Activated naive CD8-positive, alpha-beta T cell treated with anti-CD3 and anti-CD28 coated beads, Interleukin-2, amount 50 U/mL, for 16 hours (primary cell): ENCODE measurements around the gene GATAD2B.
"Not testable (repeated sequence)": the region's sequence is repeated elsewhere in the genome, so short reads cannot be mapped to it uniquely, and the experiment has no call there.

ENCODE experiments used
- DNase-seq: peaks from one replicate; pipeline ENCODE4 v3.0.0-alpha.2; 2020; ENCODE audit warnings: low read depth, low spot score

GATAD2B gene

GRCh38 chr1:153840774-153841173 lies 82.0 kb downstream of the GATAD2B start:
- DNase-seq = not testable (repeated sequence)

- DNase-seq = not testable (repeated sequence)
Observed at GRCh38 chr1:153833968-153834367, 88.8 kb downstream of the GATAD2B start.

- DNase-seq = no peak
Observed at GRCh38 chr1:153833171-153833570, 89.6 kb downstream of the GATAD2B start.

GRCh38 chr1:153832293-153832692 lies 90.5 kb downstream of the GATAD2B start:
- no peak for DNase-seq

- DNase-seq = no peak
Observed at GRCh38 chr1:153831026-153831425, 91.7 kb downstream of the GATAD2B start.

- DNase-seq = no peak
Observed at GRCh38 chr1:153827168-153827964, 95.4 kb downstream of the GATAD2B start.

- DNase-seq = no peak
Observed at GRCh38 chr1:153818876-153819275, 103.9 kb downstream of the GATAD2B start.

GRCh38 chr1:153816283-153816889 lies 106.4 kb downstream of the GATAD2B start:
- DNase-seq = no peak

- no peak for DNase-seq
Observed at GRCh38 chr1:153805886-153806719, 116.7 kb downstream of the GATAD2B start.

GRCh38 chr1:153805042-153805745 lies 117.6 kb downstream of the GATAD2B start:
- peak; percentile 55 for DNase-seq

- DNase-seq = no peak
Observed at GRCh38 chr1:153804112-153804511, 118.7 kb downstream of the GATAD2B start.

GRCh38 chr1:153803470-153804056 lies 119.2 kb downstream of the GATAD2B start:
- DNase-seq = no peak

GRCh38 chr1:153801786-153802697 lies 120.7 kb downstream of the GATAD2B start:
- DNase-seq = no peak

- DNase-seq = no peak
Observed at GRCh38 chr1:153801028-153801625, 121.6 kb downstream of the GATAD2B start.

GRCh38 chr1:153800516-153800915 lies 122.3 kb downstream of the GATAD2B start:
- DNase-seq = no peak

GRCh38 chr1:153799566-153800465 lies 123.0 kb downstream of the GATAD2B start:
- DNase-seq = no peak

- DNase-seq = no peak
Observed at GRCh38 chr1:153799016-153799415, 123.8 kb downstream of the GATAD2B start.

GRCh38 chr1:153798468-153798780 lies 124.3 kb downstream of the GATAD2B start:
- no peak for DNase-seq
